ENCODE data around the gene TMSB10. TPM values are rescaled to one million over a fixed set of nuclear protein-coding genes. Genes with fewer than 3 reads are reported as not detected.
A peak's percentile ranks its signal among the peaks of the same experiment; 100 is the strongest.

Gene TMSB10
- total and polyA plus RNA-seq, 2 donors (not counting 1 experiment from before 2014, with no cell fraction given): 885 to 5,410 TPM

GRCh38 chr2:84925336-84925723 lies 19.9 kb downstream of the TMSB10 start:
- peaks cover 11% of the 10 kb centered on the region for H3K79me2 ChIP-seq (ENCODE audit: control insufficient read depth, insufficient read depth, low read length)
- H3K27ac ChIP-seq (ENCODE audit: low read length in 2 of 2): peak overlapping the region in 1 of 2 donors; percentile 35
- H4K20me1 ChIP-seq (ENCODE audit: control insufficient read depth, insufficient read depth, low read length, poor library complexity, severe bottlenecking): no peaks in the 10 kb centered on the region
- peaks cover 0 to 6% (median 0%) of the 10 kb centered on the region in 3 donors for H3K9me3 ChIP-seq (ENCODE audit: control extremely low read depth in 1 of 3, control insufficient read depth in 2 of 3, insufficient read depth in 1 of 3, low read length in 2 of 3)
- peaks cover 30 to 54% of the 10 kb centered on the region in 2 donors for H3K4me1 ChIP-seq (ENCODE audit: control insufficient read depth in 2 of 2, insufficient read depth in 2 of 2, low read length in 2 of 2)
- H3K4me2 ChIP-seq (replicated peaks; ENCODE audit: low read depth, low read length, poor library complexity, severe bottlenecking): peak overlapping the region; percentile 90
- H3K36me3 ChIP-seq (replicated peaks in 1 of 2; ENCODE audit: control extremely low read depth in 1 of 2, control insufficient read depth in 1 of 2, extremely low read depth in 1 of 2, insufficient read depth in 2 of 2, low read length in 1 of 2): no peaks in the 10 kb centered on the region
- peaks cover 53% of the 10 kb centered on the region for H3K4me1 Mint-ChIP-seq
- no peak overlapping the region for H3K4me3 ChIP-seq (ENCODE audit: control extremely low read depth in 1 of 5, extremely low read depth in 1 of 5, insufficient read depth in 1 of 5, low read depth in 2 of 5, low read length in 4 of 5)
- WGBS (ENCODE audit: insufficient coverage): 100% methylated on average over 2 of the region's 2 CpGs
- no peaks in the 10 kb centered on the region for H3K27me3 Mint-ChIP-seq
- ChIA-PET POLR2A (interaction anchor here (0.5 to 2.5 kb wide), 10 partner anchors 14 to 636 kb away, joined by 3 to 31 read pairs (median 7); partner anchors contain the start of genes GGCX and TMSB10), CTCF (interaction anchor here (0.6 to 11.3 kb wide), 54 partner anchors 8 to 627 kb away, joined by 3 to 316 read pairs (median 6); partner anchors contain the start of genes KCMF1, SUCLG1, TMSB10 and TRABD2A)
- no peaks in the 10 kb centered on the region for H3K27me3 ChIP-seq (replicated peaks in 1 of 4; ENCODE audit: control extremely low read depth in 1 of 4, control insufficient read depth in 3 of 4, insufficient read depth in 4 of 4, low read length in 3 of 4)
- peaks cover 2% of the 10 kb centered on the region for H3K9me3 Mint-ChIP-seq (ENCODE audit: insufficient read depth)
- peak overlapping the region; percentile 98 for H2AFZ ChIP-seq (ENCODE audit: insufficient read depth, low read depth, low read length, poor library complexity, severe bottlenecking)
- H3K9ac ChIP-seq (ENCODE audit: low read length): no peak overlapping the region
- ATAC-seq (ENCODE audit: low read depth) (no peak), DNase-seq (no peak)
- intact Hi-C loops (cut with micrococcal nuclease): loop anchor here (1.0 to 5.0 kb wide), 3 partner anchors 20 to 207 kb away; partner anchors contain the start of genes TCF7L1 and TMSB10
- peak overlapping the region; percentile 91 for H3K27ac Mint-ChIP-seq
- TF ChIP-seq EZH2 (IDR thresholded peaks at IDR 0.05; ENCODE audit: borderline replicate concordance, insufficient read depth, low read depth, low read length, poor library complexity, severe bottlenecking): no peak
- TF ChIP-seq, protein P1, sequence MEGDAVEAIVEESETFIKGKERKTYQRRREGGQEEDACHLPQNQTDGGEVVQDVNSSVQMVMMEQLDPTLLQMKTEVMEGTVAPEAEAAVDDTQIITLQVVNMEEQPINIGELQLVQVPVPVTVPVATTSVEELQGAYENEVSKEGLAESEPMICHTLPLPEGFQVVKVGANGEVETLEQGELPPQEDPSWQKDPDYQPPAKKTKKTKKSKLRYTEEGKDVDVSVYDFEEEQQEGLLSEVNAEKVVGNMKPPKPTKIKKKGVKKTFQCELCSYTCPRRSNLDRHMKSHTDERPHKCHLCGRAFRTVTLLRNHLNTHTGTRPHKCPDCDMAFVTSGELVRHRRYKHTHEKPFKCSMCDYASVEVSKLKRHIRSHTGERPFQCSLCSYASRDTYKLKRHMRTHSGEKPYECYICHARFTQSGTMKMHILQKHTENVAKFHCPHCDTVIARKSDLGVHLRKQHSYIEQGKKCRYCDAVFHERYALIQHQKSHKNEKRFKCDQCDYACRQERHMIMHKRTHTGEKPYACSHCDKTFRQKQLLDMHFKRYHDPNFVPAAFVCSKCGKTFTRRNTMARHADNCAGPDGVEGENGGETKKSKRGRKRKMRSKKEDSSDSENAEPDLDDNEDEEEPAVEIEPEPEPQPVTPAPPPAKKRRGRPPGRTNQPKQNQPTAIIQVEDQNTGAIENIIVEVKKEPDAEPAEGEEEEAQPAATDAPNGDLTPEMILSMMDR (IDR thresholded peaks at IDR 0.05): no peak
- H3K4me3 Mint-ChIP-seq: peak overlapping the region; percentile 96

Data from B cell (primary cell).